Fibroblast of skin of right biceps (primary cell): ENCODE results near the gene ZMAT5.

ENCODE experiments used
- DNase-seq: peaks from one replicate; pipeline ENCODE4 v3.0.0-alpha.2; 2013

The ZMAT5 gene

DNA sequence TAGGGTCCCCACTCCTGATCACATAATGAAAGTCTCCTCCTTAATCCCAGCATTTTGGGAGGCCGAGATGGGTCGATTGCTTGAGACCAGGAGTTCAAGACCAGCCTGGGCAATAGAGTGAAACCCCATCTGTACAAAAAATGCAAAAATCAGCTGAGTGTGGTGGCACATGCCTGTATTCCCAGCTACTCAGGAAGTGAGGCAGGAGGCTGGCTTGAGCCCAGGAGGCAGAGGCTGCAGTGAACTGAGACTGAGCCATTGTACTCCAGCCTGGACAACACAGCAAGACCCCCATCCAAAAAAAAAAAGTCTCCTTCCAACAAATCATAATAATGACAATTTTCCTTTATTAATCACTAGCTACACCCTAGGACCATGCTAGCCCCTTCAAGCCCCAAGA, 15.1 kb downstream of the ZMAT5 start:
- no peak for DNase-seq

DNA sequence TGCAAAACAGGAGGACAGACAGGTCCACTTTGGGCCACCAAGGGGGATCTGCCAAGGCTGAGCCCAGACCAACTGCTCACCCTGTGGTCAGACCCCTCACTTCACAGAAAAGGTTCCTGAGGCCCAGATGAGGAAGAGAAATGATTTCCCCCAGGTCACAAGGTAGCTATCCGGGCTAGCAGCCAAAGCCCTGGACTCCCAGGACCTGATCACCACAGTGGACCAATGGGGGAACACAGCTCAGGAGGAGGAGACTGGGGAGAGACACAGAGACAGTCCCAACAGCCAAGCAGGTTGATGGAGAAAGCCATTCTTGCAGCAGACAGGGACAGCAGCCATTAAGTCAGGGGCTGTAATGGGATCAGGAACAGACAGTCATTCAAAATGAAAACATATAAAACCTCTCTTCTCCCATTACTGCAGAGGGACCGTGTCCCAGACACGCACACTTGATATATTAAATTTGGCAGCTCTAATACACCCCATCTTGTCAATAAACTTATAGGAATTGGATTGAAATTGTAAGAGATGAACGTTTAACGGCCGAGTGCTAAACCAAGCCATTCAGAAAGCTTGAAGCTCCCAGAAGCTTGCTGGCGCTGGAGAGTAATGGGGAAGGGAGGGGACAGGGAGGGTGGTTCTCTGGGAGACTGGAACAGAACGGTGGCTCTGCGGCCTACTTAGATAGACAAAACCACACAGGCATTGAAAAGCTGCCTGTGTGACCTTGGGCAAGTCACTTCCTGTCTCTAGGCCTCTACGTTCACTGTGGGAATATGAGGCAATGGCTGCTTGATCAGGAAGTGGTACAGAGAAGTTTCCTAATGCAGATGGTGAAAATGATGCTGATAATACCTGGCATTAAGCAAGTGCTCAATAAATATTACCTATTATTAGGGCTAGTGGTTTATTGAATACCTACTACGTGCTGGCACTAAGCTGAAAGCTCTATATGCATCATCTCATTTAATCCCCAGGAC, 16.0 kb downstream of the ZMAT5 start:
- peak; percentile 16 for DNase-seq

DNA sequence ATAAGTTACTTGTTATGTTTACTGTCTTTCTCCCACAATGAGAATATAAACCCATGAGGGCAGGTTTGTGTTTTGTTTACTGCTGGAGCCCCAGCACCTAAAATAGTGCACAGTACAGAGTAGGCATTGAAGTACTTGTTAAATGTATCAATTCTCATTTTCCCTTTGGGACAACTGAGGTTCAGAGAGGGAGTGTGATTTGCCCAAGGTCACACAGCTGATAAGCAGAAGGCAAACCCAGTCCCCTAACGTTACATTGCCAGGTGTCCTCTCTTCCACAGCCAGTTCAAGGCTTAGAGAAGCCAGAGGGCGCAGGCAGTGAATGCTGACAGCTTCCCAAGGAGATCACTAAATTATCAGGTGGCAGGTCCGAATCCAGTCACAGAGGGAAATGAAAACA, 16.8 kb downstream of the ZMAT5 start:
- DNase-seq: no peak

DNA sequence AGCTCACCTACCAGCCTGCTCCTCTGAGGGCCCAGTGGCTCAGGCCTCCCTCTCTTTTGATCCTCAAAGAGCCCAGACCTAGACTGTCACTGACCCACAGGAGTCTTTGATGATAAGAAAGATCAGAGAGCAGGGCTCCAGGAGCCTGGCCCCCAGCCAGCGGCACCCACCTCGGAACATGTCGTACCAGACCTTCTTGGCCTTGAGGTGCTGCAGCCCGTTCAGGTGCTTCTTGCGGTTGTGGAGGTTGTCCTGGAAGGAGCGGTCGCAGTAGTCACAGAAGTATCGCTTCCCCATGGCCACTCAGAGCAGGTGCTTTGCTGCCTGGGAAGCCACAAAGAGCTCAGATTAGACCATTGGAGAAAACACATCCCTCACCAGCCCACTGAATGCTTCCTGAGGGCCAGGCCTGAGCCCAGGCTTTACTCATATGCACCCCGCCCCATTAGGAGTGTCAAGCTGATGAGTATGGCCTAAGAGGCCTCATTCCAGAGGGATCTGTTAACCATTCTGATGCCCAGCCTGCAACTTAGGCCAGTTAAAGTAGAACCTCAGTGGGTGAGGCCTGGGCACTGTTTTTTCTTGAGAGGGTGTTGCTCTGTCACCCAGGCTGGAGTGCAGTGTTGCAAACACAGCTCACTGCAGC, 18.4 kb downstream of the ZMAT5 start:
- no peak for DNase-seq

DNA sequence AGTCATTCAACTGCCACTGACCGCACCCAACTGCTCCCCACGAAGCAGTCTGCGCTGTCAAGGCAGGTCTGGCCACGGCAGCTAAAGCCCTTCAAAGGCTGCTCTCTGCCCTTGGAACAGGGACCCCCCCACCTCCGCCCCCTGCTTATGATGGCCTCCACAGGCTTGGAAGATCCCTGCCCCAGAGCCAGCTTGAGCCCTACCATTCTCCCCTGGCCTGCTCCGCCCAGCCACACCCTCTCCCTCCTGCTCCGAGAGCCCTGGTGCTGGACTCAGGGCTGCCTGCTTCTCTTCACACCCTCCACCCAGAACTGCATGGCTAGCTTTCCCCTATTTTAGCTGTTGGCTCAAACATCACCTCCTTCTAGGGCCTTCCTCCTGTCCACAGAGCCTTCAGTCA, 19.0 kb downstream of the ZMAT5 start:
- no peak for DNase-seq

DNA sequence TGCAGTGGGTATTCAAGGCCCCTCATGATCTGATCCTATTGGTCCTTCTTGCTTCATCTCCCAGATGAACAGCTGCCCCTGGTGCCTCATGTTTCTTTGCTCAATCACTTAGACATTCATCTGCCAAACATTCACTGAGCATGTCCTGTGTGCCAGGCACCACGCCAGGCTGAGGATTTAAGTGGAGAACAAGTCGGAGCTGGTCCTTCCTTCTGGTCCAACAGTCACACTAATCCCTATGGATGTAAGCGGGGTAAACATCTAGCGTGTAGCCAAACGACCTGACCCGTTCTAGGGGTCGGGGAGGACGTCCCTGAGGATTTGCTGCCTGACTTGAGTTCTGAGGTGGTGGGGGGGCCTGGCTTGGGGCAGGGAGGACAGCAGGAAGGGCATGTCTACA, 21.9 kb downstream of the ZMAT5 start:
- peak; percentile 37 for DNase-seq

DNA sequence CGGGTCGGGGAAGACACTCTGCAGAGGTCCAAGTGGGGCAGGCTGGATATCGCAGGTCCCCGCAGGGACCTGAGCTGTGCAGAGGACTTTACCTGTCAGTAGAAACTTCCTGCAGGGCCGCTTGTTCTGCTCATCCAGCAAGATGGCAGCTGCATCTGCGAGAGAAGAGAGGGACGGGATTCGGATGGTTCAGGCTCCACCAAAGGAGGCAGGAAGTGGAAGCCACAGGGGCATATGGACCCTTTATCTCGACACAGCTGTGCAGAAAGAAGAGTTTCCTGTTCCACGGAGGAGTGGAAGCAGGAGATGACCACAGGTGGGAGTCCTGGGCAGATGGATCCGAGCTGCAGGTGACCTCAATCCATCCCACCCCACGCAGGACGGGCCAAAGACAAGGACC, 24.5 kb downstream of the ZMAT5 start:
- DNase-seq: no peak

DNA sequence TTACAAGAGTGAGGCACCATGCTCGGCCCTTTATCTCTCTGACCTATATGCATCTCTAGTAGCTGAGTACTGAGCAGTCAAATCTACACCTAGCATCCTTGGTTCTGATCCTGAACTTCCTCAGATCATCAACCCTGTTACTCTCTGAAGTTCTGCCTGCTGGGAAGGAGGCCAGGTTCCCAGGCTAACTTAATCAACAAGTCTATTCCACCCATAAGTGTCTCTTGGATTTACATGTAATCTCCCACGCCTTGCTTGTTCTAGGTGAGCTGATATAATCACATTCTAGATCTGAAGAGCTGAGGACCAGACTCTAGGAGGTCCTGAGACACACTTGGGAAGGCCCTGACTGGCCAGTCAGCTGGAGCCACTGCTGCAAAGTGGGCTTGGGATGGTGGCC, 24.9 kb downstream of the ZMAT5 start:
- no peak for DNase-seq

DNA sequence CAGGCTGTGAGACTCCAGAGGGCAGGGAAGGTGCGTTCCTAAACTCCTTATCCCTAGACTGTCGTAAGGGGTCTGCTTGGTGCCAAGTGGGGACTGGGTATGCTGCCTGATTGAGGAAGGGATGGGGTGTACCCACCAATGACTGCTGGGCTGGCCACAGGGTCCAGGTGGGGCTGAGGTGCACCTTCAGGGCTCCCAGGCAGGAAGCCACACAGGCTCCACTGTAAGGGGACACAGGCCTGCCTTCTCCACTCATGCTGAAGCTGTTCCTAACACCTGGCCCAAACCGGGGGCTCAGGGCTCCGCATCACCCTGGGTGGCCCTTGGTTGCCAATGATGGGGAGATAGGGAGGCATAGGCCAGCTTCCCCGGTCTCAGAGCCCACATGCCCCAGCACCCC, 26.6 kb downstream of the ZMAT5 start:
- DNase-seq: no peak

DNA sequence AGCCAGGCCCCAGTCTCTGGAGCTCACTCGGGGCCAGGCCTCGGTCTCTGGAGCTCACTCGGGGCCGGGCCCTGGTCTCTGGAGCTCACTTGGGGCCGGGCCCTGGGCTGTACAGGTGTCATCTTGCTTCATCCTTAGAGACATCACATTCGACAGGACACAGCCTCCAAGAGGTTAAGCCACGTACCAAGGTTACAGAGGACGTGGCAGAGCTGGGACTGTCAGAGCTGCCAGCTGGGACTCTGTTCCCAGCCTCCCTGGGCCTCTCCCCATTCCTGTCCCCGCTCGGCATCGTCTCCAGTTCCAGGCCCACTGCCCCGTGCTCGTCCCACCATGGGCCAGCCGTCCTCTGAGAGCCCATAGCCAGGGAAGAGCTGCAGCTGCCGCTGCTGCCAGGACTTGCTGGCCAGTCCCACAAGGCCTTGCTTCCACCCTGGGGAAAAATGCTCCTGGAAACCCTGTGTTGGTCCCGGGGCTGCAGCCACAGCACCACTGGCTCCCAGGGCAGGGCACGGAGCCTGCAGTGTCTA, 27.4 kb downstream of the ZMAT5 start:
- DNase-seq: no peak

DNA sequence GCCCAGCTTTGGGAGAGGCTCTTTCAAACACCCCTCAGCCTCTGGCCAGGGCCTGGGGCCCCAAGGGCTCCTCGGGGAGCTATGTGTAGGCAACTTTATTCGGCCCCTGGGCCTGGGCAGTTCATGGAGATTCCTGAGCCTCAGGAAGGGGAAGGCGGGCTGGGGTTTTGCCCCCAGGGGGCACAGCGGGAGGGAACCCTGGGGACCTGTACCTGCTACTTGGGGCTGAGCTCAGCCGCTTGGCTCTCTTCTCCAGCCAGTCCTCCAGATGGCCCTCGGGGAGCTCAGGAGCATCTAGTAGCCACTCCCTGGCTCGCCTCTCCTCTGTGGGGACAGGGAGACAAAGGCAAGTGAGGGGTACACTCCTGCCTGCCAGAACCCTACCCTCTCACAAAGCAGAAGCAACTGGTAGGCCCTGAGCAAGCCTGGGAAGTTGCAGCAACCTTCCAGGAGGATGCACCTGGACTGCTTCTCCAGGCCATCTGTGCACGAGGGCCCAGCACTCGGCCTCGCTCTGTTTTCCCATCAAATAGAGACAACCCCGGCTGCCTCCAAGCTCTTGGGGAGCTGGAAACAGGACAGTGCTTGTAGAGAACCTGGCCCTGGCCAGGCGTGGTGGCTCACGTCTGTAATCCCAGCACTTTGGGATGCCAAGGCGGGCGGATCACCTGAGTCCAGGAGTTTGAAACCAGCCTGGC, 28.5 kb downstream of the ZMAT5 start:
- no peak for DNase-seq

DNA sequence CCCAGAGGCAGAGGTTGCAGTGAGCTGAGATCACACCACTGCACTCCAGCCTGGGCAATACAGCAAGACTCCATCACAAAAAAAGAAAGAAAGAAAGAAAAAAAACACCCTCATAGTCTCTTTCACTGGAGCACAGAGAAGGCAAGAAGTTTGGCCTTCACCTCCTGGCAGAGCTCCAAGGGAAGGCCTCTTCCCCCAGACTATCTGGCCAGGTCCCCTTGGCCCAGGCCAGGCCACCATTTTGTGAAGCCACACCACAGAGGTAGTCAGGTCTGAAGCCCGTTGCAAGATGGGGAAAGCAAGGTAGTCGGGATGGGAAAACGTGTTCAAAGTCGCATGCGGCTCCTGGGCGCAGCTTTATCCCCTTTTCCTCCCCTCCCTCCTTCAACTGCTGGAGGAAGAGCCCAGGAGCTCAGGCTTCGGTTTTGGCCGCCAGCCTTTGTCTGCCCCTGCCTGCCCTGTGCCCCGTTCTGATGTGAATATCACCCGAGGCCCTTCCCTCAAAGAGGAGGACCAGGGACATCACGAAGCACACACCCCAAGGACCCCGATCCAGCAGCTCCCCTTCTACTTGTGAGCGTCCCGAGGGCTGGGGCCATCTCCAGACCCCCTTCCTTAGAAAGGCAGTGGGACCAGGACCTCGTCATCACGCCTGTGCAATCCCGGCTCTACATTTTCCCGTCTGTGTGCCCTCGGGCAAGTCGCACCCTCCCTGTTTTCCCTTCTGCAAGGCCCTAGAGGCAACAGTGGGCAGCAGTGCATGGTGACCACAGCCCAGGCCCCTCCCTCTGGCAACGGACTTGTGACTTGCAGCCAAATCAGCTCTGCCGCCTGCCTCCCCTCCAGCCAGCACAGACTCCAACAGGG, 29.3 kb downstream of the ZMAT5 start:
- no peak for DNase-seq

DNA sequence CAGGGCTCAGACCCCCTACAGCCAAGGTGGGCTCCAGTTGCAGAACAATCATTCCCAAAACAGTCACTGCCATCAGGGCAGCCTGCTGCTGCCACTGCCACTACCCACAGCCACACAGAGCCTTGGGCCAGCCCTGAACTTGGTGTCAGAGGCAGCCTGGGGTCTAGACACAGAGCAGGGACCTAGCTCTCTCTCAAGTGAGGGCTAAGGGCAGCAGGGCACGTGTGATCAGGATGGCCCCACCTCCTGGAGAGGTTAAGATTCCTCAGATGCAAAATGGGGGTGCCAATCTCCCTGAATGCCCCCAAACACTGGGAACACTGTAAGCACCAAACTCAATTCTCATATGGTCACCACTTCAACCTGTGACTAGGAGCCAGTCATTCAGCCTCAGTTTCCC, 31.4 kb downstream of the ZMAT5 start:
- no peak for DNase-seq

DNA sequence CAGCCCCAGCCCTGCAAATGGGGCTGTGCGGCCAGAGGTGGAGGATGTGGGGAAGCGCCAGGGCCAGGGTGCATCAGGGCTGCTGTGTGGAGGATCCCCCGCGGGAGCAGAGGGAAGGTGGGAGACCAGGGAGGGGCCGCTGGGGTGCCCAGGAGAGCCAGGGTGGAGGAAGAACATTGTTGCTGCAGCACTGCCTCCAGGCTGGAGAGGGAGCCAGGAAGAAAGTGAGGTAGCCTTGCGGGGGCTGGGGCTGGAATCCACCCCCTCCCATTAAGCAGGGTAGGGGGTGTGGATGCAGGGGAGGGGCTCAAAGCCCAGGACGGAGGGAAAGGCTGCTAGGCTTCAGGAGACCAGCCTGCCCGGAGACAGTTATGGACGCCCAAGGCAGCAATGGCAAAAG, 32.0 kb downstream of the ZMAT5 start:
- no peak for DNase-seq

DNA sequence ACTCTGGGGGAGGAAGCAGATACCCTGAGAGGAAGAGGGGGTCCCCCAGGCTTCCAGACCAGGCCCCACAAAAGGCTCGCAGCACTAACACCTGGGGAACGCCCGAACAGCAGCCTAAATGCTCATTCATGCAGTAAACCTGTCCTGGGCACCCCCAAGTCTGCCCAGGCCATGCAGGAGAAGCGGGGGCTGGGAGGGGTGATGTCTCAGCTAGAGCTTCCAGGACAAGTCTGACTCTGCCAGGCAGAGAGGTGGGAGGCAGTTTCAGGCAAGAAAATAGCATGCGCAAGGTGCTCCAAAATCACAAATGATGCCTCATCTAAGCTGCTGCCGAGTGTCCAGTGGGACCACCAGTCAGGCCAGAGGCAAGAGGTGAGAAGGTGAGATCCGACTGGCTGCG, 32.4 kb downstream of the ZMAT5 start:
- no peak for DNase-seq

DNA sequence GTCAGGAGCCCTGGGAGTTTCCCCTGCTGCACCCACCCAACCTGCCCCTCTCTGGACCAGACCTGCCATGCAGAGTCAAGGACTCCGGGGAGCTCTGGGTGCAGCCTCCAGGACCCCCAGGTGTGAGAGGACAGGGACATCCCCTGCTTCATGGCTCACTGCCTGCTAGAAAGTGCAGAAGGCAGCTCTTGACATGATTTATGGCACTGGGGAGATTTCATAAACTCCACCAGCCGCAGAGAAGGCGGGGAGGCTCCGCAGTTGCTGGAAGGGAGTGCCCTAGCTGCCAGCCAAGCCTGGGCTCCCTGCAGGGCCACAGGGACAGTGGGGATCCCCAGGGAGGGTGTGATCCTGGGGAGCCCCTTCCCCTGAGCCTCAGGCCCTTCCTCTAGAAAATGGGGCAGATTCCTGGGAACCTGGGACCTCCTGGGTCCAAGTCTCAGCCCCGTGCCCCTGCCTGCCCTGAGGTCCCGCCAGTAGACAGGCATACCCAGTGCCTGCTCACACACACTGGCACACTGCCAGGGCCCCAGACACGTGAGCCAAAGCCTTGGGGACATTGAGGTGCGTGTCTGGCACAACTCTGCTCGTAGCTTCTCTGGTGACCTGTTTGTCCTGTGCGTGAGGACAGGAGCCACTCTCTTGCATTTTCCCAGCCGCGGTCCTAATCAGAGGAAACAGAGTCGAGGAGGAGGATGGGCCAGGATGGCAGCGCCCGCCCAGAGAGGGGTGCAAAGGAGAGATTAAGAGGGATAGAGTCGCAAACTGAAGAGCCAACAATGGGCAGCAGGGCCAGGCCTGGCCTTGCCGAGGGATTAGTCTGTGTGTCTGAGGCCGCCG, 33.2 kb downstream of the ZMAT5 start:
- no peak for DNase-seq

DNA sequence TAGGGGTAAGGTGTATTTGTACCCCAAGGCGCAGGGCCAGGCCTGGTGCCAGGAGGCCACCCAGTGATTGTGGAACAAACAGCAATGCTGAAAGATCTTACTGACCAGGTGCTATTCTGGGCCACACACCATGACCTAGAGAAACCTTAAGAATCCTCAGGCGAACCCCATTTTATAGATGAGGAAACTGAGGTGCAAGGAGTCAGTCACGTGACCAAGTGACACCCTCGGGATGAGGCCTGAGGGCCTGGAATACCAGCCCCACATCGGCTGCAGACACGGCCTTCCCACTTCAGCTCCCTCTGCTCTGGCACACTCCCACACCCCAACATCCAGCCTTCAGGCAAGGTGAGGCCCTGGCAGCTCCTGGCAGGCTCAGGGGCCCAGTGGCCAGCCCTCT, 33.9 kb downstream of the ZMAT5 start:
- no peak for DNase-seq

DNA sequence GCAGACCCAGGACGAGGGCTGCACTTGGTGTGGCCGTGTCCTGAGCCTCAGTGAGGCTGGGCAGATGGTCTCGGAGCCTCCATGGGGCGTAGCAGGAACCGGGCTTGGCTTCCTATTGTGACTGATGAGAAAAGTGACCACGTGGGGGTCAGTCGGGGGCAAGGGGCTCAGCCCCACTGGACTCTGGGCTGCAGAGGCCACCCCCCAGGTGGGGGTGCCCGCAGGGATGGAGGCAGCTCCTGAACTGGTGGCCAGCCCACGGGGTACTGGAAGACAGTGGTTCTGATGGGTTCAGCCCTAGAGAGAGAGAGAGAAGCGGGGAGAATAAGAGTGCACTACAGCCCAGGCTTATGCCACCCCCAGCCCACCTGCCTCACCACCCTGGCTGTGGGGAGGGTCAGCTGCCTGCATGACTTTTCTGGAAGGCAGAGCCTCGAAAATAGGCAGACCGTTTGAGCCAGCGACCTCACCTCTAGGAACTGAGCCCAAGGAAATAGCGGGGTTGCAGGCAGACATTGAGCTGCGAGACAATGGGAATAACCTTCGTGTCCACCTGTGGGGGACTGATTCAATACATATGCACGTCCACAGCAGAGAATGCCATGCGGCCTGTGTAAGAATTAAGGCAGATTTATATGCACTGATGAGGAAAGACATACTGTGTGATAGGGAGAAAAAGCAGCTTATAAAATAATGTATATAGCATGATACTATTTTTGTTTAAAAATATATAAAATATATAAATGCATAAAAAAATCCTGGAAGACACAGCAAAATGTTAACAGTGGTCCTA, 35.6 kb downstream of the ZMAT5 start:
- no peak for DNase-seq

DNA sequence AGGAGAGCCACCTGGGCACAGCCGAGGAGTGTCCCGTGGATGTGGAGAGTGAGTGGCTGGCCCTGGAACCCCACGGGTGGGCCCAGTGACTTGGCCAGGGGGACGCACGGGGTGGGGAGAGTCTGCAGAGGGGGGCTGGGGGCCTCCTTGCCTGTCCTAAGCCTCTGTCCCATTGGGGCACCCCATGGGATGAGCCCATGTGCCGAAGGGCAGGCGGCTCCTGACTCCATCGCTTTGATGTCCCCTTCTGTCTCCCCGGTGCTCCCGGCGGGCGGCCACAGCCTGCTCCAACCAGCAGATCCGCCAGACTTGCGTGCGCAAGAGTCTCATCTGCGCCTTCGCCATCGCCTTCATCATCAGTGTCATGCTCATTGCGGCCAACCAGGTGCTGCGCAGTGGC, 37.6 kb downstream of the ZMAT5 start:
- DNase-seq: no peak

DNA sequence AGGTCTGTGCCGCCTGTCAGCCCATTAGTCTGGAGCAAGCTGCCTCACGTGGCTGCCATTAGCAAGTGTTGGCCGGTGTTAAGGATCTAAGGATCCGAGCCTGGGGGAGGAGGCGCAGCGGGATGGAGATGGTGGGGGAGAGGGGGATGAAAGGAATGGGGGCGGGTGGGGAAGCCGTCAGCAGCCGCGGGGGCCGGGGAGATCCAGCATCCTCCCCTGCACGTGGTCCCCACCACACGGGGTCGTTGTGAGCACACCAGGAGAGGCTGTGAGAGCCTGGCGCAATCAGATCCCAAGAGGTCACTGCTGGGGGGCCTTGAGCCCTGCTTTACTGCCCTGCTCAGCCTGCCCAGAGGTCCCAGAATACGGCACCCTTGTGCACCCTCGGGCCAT, 39.7 kb downstream of the ZMAT5 start:
- DNase-seq: peak; percentile 48
